ENCODE data around the gene PPIL3. TPM values are rescaled to one million over a fixed set of nuclear protein-coding genes. Genes with fewer than 3 reads are reported as not detected.

Gene PPIL3
- total and polyA plus RNA-seq, 2 experiments from 2014 or later, result 42.9 to 54.0 TPM

DNA sequence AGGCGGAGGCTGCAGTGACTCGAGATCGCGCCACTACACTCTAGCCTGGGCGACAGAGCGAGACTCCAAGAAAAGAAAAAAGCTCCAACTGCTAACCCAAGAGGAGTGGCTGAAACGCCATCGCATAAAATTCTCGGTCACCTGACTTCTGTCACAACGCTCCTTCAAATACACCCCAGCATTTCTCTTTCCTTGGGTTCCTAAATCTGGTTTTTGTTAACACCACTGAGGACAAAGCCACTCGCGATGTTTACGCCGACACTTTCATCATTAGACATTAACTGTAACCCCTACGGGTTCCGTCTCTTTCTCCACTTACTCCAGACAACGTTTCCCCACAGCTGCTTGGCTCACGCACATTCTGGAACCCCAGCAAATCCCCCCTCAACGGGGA, 25.1 kb downstream of the PPIL3 start (continued):
- TF ChIP-seq, protein P1, sequence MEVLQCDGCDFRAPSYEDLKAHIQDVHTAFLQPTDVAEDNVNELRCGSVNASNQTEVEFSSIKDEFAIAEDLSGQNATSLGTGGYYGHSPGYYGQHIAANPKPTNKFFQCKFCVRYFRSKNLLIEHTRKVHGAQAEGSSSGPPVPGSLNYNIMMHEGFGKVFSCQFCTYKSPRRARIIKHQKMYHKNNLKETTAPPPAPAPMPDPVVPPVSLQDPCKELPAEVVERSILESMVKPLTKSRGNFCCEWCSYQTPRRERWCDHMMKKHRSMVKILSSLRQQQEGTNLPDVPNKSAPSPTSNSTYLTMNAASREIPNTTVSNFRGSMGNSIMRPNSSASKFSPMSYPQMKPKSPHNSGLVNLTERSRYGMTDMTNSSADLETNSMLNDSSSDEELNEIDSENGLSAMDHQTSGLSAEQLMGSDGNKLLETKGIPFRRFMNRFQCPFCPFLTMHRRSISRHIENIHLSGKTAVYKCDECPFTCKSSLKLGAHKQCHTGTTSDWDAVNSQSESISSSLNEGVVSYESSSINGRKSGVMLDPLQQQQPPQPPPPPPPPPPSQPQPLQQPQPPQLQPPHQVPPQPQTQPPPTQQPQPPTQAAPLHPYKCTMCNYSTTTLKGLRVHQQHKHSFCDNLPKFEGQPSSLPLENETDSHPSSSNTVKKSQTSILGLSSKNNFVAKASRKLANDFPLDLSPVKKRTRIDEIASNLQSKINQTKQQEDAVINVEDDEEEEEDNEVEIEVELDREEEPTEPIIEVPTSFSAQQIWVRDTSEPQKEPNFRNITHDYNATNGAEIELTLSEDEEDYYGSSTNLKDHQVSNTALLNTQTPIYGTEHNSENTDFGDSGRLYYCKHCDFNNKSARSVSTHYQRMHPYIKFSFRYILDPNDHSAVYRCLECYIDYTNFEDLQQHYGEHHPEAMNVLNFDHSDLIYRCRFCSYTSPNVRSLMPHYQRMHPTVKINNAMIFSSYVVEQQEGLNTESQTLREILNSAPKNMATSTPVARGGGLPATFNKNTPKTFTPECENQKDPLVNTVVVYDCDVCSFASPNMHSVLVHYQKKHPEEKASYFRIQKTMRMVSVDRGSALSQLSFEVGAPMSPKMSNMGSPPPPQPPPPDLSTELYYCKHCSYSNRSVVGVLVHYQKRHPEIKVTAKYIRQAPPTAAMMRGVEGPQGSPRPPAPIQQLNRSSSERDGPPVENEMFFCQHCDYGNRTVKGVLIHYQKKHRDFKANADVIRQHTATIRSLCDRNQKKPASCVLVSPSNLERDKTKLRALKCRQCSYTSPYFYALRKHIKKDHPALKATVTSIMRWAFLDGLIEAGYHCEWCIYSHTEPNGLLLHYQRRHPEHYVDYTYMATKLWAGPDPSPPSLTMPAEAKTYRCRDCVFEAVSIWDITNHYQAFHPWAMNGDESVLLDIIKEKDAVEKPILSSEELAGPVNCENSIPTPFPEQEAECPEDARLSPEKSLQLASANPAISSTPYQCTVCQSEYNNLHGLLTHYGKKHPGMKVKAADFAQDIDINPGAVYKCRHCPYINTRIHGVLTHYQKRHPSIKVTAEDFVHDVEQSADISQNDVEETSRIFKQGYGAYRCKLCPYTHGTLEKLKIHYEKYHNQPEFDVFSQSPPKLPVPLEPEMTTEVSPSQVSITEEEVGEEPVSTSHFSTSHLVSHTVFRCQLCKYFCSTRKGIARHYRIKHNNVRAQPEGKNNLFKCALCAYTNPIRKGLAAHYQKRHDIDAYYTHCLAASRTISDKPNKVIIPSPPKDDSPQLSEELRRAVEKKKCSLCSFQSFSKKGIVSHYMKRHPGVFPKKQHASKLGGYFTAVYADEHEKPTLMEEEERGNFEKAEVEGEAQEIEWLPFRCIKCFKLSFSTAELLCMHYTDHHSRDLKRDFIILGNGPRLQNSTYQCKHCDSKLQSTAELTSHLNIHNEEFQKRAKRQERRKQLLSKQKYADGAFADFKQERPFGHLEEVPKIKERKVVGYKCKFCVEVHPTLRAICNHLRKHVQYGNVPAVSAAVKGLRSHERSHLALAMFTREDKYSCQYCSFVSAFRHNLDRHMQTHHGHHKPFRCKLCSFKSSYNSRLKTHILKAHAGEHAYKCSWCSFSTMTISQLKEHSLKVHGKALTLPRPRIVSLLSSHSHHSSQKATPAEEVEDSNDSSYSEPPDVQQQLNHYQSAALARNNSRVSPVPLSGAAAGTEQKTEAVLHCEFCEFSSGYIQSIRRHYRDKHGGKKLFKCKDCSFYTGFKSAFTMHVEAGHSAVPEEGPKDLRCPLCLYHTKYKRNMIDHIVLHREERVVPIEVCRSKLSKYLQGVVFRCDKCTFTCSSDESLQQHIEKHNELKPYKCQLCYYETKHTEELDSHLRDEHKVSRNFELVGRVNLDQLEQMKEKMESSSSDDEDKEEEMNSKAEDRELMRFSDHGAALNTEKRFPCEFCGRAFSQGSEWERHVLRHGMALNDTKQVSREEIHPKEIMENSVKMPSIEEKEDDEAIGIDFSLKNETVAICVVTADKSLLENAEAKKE (CRISPR knock-in tag; IDR thresholded peaks at IDR 0.05), result no peak
- TF ChIP-seq ZNF114 (CRISPR knock-in tag; IDR thresholded peaks at IDR 0.05) (no peak), POLR2AphosphoS5 (IDR thresholded peaks at IDR 0.05; ENCODE audit: low read depth) (no peak), ZNF331 (CRISPR knock-in tag; IDR thresholded peaks at IDR 0.05; ENCODE audit: low read depth) (no peak), CREB1 (CRISPR knock-in tag; IDR thresholded peaks at IDR 0.05; ENCODE audit: low read depth) (no peak), NANOG (IDR thresholded peaks at IDR 0.05; ENCODE audit: borderline replicate concordance) (no peak)
- TF ChIP-seq, protein P2, sequence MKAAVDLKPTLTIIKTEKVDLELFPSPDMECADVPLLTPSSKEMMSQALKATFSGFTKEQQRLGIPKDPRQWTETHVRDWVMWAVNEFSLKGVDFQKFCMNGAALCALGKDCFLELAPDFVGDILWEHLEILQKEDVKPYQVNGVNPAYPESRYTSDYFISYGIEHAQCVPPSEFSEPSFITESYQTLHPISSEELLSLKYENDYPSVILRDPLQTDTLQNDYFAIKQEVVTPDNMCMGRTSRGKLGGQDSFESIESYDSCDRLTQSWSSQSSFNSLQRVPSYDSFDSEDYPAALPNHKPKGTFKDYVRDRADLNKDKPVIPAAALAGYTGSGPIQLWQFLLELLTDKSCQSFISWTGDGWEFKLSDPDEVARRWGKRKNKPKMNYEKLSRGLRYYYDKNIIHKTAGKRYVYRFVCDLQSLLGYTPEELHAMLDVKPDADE (IDR thresholded peaks at IDR 0.05), result no peak
- TF ChIP-seq, protein P3, sequence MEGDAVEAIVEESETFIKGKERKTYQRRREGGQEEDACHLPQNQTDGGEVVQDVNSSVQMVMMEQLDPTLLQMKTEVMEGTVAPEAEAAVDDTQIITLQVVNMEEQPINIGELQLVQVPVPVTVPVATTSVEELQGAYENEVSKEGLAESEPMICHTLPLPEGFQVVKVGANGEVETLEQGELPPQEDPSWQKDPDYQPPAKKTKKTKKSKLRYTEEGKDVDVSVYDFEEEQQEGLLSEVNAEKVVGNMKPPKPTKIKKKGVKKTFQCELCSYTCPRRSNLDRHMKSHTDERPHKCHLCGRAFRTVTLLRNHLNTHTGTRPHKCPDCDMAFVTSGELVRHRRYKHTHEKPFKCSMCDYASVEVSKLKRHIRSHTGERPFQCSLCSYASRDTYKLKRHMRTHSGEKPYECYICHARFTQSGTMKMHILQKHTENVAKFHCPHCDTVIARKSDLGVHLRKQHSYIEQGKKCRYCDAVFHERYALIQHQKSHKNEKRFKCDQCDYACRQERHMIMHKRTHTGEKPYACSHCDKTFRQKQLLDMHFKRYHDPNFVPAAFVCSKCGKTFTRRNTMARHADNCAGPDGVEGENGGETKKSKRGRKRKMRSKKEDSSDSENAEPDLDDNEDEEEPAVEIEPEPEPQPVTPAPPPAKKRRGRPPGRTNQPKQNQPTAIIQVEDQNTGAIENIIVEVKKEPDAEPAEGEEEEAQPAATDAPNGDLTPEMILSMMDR (conservative IDR thresholded peaks at IDR 0.05; ENCODE audit: low read depth in 2 of 2), result no peak
